Measurements from ENCODE around the gene ALOX15.
"Not testable (repeated sequence)": the region's sequence is repeated elsewhere in the genome, so short reads cannot be mapped to it uniquely, and the experiment has no call there.

The ALOX15 gene

DNA sequence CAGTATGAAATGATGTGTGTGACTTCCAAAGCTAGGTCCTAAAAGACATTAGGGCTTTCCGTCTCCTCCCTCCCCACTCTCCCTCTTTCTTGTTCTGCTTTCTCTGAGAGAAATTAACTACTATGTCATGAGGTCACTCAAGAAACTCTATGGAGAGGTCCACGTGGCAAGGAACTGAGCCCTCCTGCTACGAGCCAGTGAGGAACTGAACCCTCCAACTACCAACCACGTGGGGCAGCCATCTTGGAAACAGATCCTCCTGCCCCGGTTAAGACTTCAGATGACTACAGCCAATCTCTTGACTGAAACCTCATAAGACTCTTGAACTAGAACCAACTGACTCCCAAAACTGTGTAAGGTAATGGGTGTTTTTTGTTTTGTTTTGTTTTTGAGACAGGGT, 4.2 kb upstream of the ALOX15 start:
- DNase-seq: peak; percentile 32

DNA sequence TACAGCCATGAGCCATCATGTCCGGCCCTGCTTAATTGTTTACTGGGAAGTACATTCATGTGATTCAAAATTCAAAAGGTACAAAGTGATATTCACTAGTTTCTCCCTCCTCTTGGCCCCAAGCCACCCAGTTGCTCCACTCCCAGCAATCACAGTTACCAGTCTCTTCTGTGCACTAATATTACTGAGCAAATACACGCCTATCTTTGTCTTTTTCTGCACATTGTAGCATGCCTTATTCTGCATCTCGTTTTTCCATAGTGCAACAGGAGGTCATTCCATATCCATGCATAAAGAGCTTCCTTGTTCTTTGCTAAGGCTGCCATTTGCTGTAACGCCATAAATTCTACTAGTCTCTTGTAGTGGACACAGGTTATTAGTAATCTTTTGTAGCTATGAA, 2.2 kb upstream of the ALOX15 start:
- no peak for DNase-seq

GRCh38 chr17:4642286-4642685, 808 bp upstream of the ALOX15 start:
- DNase-seq: no peak

DNA sequence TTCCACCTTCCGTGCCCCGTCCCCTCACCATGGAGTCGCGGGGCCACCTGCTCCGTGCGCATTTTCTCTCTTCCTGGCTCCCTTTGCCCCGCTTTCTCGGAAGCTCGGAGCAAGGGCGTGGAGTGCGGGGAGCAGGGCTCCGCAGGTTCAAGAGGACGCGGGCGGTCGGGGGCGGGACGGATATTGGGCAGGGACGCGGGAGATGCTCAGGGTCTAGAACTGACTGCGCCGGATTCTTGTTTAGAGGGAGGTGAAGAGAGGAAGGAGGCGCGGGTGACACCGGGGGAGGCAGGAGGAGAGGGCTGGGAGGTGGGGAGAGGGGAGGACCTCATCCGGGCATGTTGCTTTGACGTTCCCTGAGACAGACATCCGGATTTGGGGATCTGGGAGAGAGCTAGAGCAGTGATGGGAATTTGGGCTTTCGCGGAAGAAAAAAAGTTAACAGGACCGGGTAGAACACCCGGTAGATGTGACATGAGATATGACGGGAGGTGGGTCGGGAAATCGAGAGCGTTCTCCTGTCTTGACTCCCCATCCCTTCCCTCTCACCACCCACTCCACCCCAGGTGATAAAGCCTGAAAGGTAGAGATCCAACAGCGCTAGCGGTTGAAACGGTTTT, 799 bp downstream of the ALOX15 start:
- DNase-seq: not testable (repeated sequence)

DNA sequence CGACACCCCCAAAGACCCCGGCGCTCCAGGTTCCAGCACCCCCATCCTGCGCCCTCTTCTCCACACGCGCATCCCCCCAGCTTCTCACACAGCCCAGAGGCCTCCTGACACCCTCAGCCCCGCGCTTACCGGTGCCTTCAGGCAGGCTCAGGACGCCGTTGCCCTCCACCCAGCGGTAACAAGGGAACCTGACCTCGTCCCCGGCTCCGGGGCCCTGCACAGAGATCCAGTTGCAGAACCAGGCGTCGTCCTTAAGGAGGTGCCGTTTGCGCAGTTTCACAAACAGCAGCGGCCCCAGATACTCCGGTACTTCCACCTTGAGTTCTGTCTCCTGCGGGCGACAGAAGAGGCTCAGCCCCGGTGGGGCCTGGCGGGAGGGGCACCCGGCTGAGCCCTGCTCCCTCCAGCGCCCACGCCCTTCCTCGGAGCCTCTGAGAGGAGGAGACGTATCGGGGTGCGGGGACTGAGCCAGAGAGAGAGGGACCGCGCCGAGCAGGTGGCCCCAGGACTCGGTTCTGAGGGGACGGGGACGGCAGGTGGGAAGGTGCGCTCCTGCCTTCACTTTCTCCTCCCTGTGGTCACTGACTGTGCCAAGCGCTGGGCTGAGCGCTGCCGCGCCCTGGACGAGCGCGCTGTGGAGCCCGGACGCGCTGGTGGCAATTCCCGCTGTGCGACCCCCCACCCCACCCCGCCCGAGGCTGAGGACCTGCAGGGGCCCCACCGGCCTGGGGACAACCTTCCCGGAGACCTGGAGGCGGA, 2.0 kb downstream of the ALOX15 start:
- DNase-seq: peak; percentile 26

GRCh38 chr17:4638766-4639165, 2.7 kb downstream of the ALOX15 start:
- DNase-seq: not testable (repeated sequence)

DNA sequence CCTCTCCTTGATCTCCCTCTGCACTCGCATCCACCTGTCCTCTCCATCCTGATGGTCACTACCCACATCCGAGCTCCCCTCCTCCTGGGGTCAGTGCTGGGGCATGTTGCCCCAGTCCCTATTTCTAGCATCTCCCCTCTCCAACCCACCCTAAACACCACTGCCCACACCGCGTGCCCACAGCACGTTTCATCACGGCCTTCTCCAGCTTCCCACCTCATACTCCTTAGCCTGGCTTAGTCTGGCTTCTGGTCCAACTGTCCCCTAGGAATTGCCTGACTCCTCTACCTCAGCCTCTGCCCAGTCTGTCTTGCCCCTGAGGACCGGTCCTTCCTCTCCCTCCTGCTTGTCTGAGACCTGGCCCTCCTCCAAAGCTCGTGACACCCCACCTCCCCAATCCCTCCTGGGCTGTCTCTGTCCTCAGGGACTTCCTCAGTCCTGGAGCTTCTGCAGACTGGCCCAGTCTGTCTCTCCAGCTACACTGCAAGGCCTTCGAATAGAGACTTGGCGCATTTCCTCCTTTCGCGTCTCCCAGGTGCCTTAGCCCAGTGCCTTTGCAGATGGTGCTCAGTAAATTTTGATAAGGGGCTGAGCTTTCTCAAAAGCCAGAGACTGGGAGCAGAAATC, 4.9 kb downstream of the ALOX15 start:
- no peak for DNase-seq

GRCh38 chr17:4635823-4636375, 5.6 kb downstream of the ALOX15 start:
- peak; percentile 24 for DNase-seq

- no peak for DNase-seq
These were observed 6.5 kb downstream of the ALOX15 start for GRCh38 chr17:4634976-4635375.

GRCh38 chr17:4633643-4634042, 7.8 kb downstream of the ALOX15 start:
- no peak for DNase-seq

DNA sequence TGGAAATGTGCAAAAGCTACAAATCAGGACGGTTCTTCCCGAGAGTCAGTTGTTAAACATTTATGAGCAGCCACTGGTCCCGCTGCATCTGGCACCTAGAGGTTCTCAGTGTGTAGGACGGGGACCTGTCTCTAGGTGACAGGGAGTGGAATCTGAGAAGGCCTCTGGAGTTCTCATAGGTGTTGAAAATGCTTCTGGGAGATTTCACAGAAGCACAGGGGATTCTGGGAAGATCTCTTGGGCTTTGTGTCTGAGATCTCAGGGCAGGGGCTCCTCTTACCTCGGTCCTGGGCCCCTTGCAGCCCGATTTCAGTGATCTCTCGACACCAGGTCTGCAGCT, 8.9 kb downstream of the ALOX15 start:
- no peak for DNase-seq

- no peak for DNase-seq
These were observed 9.5 kb downstream of the ALOX15 start for GRCh38 chr17:4631836-4632580.

DNA sequence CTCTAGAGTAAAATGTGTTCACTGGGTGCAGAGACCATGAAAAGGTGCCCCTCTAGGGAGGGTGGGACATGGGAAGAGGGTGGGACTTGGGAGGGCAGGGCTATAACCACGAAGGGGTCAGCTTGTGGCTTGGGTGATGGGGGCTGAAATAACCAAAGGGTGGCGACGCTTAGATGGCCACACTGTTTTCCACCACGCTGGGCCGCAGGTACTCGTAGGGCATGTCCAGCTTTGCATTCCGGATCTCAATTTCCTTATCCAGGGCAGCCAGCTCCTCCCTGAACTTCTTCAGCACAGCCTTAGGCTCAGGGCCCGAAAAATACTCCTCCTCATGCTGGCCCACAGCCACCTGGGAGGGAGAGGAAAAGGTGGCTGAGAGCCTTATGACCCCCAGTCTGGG, 10.0 kb downstream of the ALOX15 start:
- DNase-seq: no peak

- DNase-seq: no peak
These were observed 14.7 kb downstream of the ALOX15 start for GRCh38 chr17:4626734-4627256.

DNA sequence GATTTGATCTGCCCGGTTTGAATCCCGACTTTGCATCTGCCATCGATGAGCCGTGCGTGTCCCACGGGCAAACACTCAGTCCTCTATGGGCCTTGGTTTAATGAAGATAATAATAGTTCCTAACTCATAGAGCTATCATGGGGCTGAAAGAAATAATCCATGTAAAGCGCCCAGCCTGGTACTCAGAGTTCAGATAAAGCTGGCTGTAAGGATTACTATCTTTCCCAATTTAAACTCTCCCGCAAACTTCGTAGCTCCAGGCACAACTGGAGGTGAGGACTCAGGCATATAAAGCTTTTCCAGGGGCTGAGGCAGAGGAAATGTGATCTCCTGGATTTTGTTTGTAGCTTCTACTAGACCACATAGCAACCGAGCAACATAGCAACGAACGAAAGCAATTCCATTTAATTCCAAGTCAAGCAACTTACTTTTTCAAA, 16.3 kb downstream of the ALOX15 start:
- no peak for DNase-seq

DNA sequence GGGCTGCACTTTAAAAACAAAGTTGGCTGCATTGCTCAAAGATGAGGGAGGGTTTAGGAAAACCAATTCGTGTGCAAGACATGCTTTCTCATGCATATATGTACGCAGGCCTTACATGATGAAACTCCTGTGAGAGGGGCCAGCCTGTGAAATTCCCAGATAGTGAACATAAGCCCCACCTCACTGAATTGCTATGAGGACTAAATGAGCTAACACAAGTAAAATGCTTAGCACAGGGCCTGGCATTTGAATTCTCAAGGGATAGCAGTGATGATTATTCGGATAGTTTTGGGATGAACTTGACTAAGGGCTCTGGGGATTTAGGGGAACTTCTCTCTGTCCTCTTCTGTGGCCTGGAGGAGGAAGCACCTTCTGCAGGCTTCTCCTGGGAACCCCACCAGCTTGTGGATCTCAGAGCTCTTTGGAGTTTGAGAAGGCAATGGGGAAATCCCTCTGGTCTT, 17.0 kb downstream of the ALOX15 start:
- DNase-seq: not testable (repeated sequence)

DNA sequence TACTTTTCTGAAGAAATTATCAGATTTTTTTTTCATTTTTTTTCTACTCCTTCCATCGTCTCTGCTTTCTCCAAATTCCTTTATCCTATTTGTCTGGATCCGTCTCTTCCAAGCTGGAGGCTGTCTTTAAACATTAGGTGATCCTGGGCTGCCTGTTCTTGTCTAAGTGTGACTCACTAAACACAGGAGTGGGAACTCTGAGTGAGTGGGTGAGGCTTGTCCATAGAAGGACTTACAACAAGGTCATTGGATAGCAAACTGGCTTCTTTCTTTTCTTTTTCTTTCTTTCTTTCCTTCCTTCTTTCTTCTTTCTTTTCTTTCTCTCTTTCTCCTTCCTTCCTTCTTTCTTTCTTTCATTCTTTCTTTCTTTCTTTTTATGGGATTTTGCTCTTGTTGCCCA, 18.2 kb downstream of the ALOX15 start:
- no peak for DNase-seq

GRCh38 chr17:4622375-4622774, 19.1 kb downstream of the ALOX15 start:
- no peak for DNase-seq

DNA sequence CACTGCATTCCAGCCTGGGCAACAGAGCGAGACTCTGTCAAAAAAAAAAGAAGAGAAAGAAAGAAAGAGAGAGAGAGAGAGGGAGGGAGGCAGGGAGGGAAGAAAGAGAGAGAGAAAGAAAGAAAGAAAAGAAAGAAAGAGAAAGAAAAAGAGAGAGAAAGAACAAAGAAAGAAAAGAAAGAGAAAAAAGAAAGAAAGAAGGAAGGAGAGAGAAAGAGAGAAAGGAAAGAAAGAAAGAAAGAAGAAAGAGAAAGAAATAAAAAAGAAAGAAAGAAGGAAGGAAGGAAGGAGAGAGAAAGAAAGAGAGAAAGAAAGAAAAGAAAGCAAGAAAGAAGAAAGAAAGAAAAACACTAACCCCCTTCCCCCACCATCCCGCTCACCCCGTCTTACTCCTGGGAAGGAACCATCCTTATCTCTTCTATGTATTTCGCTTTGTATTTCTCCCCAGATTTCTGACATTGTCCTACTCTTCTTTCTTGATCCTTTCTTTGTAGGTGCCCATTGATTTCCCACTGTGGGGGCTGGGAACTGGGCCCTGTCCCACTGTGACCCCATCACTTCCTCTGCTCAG, 20.9 kb downstream of the ALOX15 start:
- no peak for DNase-seq

- DNase-seq: no peak
These were observed 23.7 kb downstream of the ALOX15 start for GRCh38 chr17:4617590-4618351.

DNA sequence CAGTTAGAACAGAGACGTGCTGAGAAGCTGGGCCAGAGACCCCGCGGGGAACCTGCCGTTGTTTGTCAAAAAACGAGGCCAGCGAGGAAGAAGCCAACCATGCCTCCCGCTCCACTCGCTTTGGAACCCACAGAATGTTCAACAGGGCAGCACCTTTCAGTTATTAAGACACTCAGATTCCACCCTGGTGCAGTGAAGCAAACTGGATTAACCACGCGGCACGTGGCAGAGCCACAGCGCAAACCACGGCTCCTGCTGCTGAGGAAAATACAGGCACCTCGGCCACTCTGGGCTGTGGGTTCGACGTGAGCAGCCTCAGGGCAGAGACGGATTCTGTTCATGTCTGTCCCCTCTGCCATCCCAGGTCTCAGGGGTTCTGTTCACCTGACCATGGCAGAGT, 24.4 kb downstream of the ALOX15 start:
- no peak for DNase-seq

DNA sequence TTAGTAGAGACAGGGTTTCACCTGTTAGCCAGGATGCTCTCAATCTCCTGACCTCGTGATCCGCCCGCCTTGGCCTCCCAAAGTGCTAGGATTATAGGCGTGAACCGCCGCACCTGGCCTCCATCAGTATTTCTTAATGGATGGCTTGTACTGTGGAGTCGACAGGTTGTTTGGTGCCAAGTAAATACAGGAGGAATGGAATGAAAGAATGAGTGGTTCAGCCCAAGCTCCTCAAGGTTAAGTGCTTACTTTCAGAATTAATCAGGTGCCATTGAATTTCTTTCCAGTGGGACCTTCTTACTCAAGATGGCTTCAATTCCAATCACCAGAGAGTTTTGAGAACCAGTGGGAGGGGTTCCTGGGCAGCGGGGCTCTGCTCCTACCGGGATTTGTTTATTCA, 25.0 kb downstream of the ALOX15 start:
- DNase-seq: no peak
